OCI-LY7 (cell line): ENCODE measurements around the gene YY1. TPM values are rescaled to one million over a fixed set of nuclear protein-coding genes. Genes with fewer than 3 reads are reported as not detected.

Experiments used
- BruUV-seq: library from RNA; stranded (reverse); fragments of 400-500 nt; replicated peaks from 2 replicates; lab custom pipeline; 2021; lab: Mats Ljungman, UMichigan
- CTCF ChIA-PET: fragments of 300-600 bp; sonication (Branson Sonifier 250); formaldehyde crosslinking; loops from one replicate; lab custom pipeline; 2022; ENCODE audit warnings: antibody characterized with exemption; ENCODE audit not compliant: unreplicated experiment; lab: Charles Lee
- POLR2A ChIA-PET: fragments of 300-600 bp; sonication (Branson Sonifier 250); formaldehyde crosslinking; loops from one replicate; lab custom pipeline; 2022; ENCODE audit warnings: antibody characterized with exemption; lab: Charles Lee
- DNase-seq: peaks from one replicate; pipeline ENCODE4 v3.0.0-alpha.2; 2015; ENCODE audit warnings: low spot score
- H2AFZ ChIP-seq: fragments of 200-600 bp; sonication (generic), shearing (Covaris generic); 2 replicates; pipeline ENCODE4 v1.6.1; 2014; ENCODE audit warnings: mild to moderate bottlenecking, antibody characterized with exemption, low read length, moderate library complexity
- H3K27ac ChIP-seq: fragments of 200-600 bp; sonication (generic); 2 replicates; pipeline ENCODE4 v1.5.1; 2014; ENCODE audit warnings: mixed run types, low read depth, mild to moderate bottlenecking, moderate library complexity, low read length, inconsistent platforms; ENCODE audit not compliant: poor library complexity, severe bottlenecking
- H3K36me3 ChIP-seq: fragments of 200-600 bp; sonication (generic); 2 replicates; pipeline ENCODE4 v1.6.1; 2014; ENCODE audit warnings: mild to moderate bottlenecking, antibody characterized with exemption, low read length, moderate library complexity, mixed read lengths; ENCODE audit not compliant: insufficient read depth
- H3K4me1 ChIP-seq: fragments of 200-600 bp; sonication (generic); 2 replicates; pipeline ENCODE4 v1.5.1; 2014; ENCODE audit warnings: mild to moderate bottlenecking, low read length; ENCODE audit not compliant: insufficient read depth, poor library complexity, severe bottlenecking
- H3K4me2 ChIP-seq: fragments of 200-600 bp; sonication (generic); 2 replicates; pipeline ENCODE4 v1.6.1; 2014; ENCODE audit warnings: mild to moderate bottlenecking, low read length
- H3K4me3 ChIP-seq: fragments of 200-600 bp; sonication (generic); 2 replicates; pipeline ENCODE4 v1.5.1; 2014; ENCODE audit warnings: mild to moderate bottlenecking, low read depth, low read length; ENCODE audit not compliant: poor library complexity, severe bottlenecking
- H3K79me2 ChIP-seq: fragments of 200-600 bp; sonication (generic); 2 replicates; pipeline ENCODE4 v1.6.1; 2016; ENCODE audit warnings: low read depth, mild to moderate bottlenecking, low read length, moderate library complexity, mixed read lengths; ENCODE audit not compliant: insufficient read depth
- H3K9me2 ChIP-seq: fragments of 200-600 bp; sonication (generic); 2 replicates; pipeline ENCODE4 v1.6.1; 2016; ENCODE audit warnings: mild to moderate bottlenecking, low read length, mixed read lengths; ENCODE audit not compliant: insufficient read depth
- H3K9me3 ChIP-seq: fragments of 200-600 bp; sonication (generic); 2 replicates; pipeline ENCODE4 v1.6.1; 2014; ENCODE audit warnings: mild to moderate bottlenecking, mixed run types, low read length, mixed read lengths
- H4K20me1 ChIP-seq: fragments of 200-600 bp; sonication (generic); 2 replicates; pipeline ENCODE4 v1.6.1; 2014; ENCODE audit warnings: mild to moderate bottlenecking, antibody characterized with exemption, low read length, moderate library complexity, mixed read lengths; ENCODE audit not compliant: insufficient read depth
- CTCF ChIP-seq: fragments of 200-600 bp; sonication (generic); conservative IDR thresholded peaks from 2 replicates; pipeline ENCODE4 v1.5.1; 2014; ENCODE audit warnings: mild to moderate bottlenecking, antibody characterized with exemption, low read length, moderate library complexity, mixed read lengths
- EZH2phosphoT487 ChIP-seq: fragments of 200-600 bp; sonication (generic); IDR thresholded peaks from 2 replicates; pipeline ENCODE4 v1.6.1; 2018; ENCODE audit warnings: low read depth, borderline replicate concordance, mild to moderate bottlenecking, mixed run types, antibody characterized with exemption, low read length, moderate library complexity, mixed read lengths
- intact Hi-C: fragments of 100-400 bp; cut with micrococcal nuclease; formaldehyde crosslinking; loops from one replicate; pipeline ENCODE4 v1.10.0; 2022; ENCODE audit not compliant: unreplicated experiment
- total RNA-seq, 2 experiments: library from RNA; depleted of rRNA in 1 of 2; stranded (reverse); fragments of >200 nt in 1 of 2; shearing (Covaris generic) in 1 of 2; gene quantifications; 2 replicates each; pipeline ENCODE4 v1.2.3, GENCODE V29; 2014 to 2022

The YY1 gene
- total RNA-seq, 2 experiments from 2014 or later = 59.9 to 140 TPM

GRCh38 chr14:100330007-100330344 lies 91.0 kb downstream of the YY1 start:
- Histone ChIP-seq H4K20me1 (no peaks in the 10 kb centered on the region), H2AFZ (no peak overlapping the region), H3K9me2 (no peaks in the 10 kb centered on the region), H3K4me1 (peaks cover 6% of the 10 kb centered on the region), H3K79me2 (no peaks in the 10 kb centered on the region), H3K9me3 (no peaks in the 10 kb centered on the region), H3K4me3 (no peak overlapping the region), H3K4me2 (no peak overlapping the region), H3K36me3 (no peaks in the 10 kb centered on the region), H3K27ac (no peak overlapping the region)
- DNase-seq = no peak
- POLR2A ChIA-PET = interaction anchor here (0.6 kb wide), 1 partner anchor 338 kb away, joined by 3 read pairs; no protein-coding TSS in a partner anchor
- intact Hi-C loops = no loop called here
- no TSS peak for BruUV-seq
- CTCF ChIA-PET = interaction anchor here (0.6 kb wide), 1 partner anchor 28 kb away, joined by 3 read pairs; no protein-coding TSS in a partner anchor
- TF ChIP-seq CTCF (no peak), EZH2phosphoT487 (no peak)

- Histone ChIP-seq H3K36me3 (no peaks in the 10 kb centered on the region), H3K4me2 (no peak overlapping the region), H3K4me1 (peaks cover 6% of the 10 kb centered on the region), H3K79me2 (no peaks in the 10 kb centered on the region), H2AFZ (no peak overlapping the region), H3K27ac (no peak overlapping the region), H3K9me3 (no peaks in the 10 kb centered on the region), H3K4me3 (no peak overlapping the region), H4K20me1 (no peaks in the 10 kb centered on the region), H3K9me2 (no peaks in the 10 kb centered on the region)
- POLR2A ChIA-PET = interaction anchor here (0.6 kb wide), 1 partner anchor 338 kb away, joined by 3 read pairs; no protein-coding TSS in a partner anchor
- DNase-seq = no peak
- no TSS peak for BruUV-seq
- intact Hi-C loops = no loop called here
- TF ChIP-seq EZH2phosphoT487 = no peak
- TF ChIP-seq CTCF = no peak
- CTCF ChIA-PET = interaction anchor here (0.6 kb wide), 1 partner anchor 29 kb away, joined by 3 read pairs; no protein-coding TSS in a partner anchor
These were observed 91.5 kb downstream of the YY1 start for GRCh38 chr14:100330388-100330931.

- Histone ChIP-seq H4K20me1 (no peaks in the 10 kb centered on the region), H3K36me3 (peaks cover 5% of the 10 kb centered on the region; the same call in 1 of the 2 replicates), H3K79me2 (no peaks in the 10 kb centered on the region), H3K27ac (no peak overlapping the region), H3K4me2 (no peak overlapping the region), H3K4me1 (peaks cover 6% of the 10 kb centered on the region), H3K4me3 (no peak overlapping the region), H2AFZ (no peak overlapping the region), H3K9me3 (no peaks in the 10 kb centered on the region), H3K9me2 (no peaks in the 10 kb centered on the region)
- intact Hi-C loops = no loop called here
- ChIA-PET POLR2A (interaction anchor here (0.5 kb wide), 1 partner anchor 84 kb away, joined by 4 read pairs; no protein-coding TSS in a partner anchor), CTCF (interaction anchor here (0.6 kb wide), 1 partner anchor 224 kb away, joined by 3 read pairs; no protein-coding TSS in a partner anchor)
- DNase-seq = no peak
- TF ChIP-seq CTCF (no peak), EZH2phosphoT487 (no peak)
- no TSS peak for BruUV-seq
These were observed 93.2 kb downstream of the YY1 start for GRCh38 chr14:100332071-100332639.
